ENCODE data around the gene PPP2R5A. TPM values are rescaled to one million over a fixed set of nuclear protein-coding genes. Genes with fewer than 3 reads are reported as not detected.

The PPP2R5A gene
- total RNA-seq, 1 donor from 2014 or later: 40.4 TPM

DNA sequence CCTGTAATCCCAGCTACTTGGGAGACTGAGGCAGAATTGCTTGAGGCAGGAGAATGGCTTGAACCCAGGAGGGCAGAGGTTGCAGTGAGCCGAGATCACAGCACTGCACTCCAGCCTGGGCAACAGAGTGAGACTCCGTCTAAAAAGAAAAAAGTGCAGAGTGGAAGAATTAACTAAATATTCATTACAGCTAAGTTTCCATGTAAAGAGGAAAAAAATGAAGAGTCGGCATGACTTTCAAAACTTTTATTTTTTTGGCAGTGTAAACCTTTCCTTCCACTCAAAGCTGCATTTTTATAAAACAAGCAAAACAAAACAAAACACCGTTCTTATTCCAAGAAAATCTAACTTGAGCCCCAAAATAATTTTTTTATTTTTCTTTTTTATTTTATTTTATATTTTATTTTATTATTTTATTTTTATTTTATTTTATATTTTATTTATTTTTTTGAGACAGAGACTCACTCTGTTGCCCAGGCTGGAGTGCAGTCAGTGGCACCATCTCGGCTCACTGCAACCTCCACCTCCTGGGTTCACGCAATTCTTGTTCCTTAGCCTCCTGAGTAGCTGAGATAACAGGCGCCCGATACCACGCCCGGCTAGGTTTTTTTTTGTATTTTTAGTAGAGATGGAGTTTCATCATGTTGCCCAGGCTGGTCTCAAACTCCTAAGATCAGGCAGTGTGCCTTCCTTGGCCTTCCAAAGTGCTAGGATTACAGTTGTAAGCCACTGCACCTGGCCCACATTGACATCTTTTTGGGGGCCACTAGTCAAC, 66.6 kb downstream of the PPP2R5A start:
- intact Hi-C loops (cut with micrococcal nuclease): no loop called here
- Mint-ChIP-seq H3K27me3 (ENCODE audit: low read depth) (no peaks in the 10 kb centered on the region), H3K9me3 (no peaks in the 10 kb centered on the region), H3K4me3 (ENCODE audit: low read depth) (no peak overlapping the region), H3K27ac (no peak overlapping the region), H3K4me1 (ENCODE audit: low read depth) (peaks cover 1% of the 10 kb centered on the region), H3K36me3 (ENCODE audit: low read depth) (peaks cover 52% of the 10 kb centered on the region)
- DNase-seq (ENCODE audit: low spot score): no peak

DNA sequence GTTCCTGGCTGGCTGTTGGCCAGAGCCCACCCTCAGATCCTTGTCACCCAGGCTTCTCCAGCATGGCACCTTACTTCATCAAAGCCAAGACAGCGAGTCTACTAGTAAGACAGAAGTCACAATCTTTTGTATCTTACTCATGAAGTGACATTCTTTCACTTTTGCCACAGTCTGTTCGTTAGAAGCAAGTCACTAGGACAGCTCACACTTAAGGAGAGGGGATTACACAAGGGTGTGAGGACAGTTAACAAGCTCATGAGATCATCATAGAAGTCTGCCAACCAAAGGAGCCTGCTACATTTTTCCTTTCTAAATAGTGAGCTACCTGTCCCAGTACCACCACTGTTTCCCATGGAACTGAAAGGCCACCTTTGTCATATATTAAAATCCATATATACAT, 68.0 kb downstream of the PPP2R5A start:
- intact Hi-C loops (cut with micrococcal nuclease): no loop called here
- no peak overlapping the region for H3K4me3 Mint-ChIP-seq (ENCODE audit: low read depth)
- peaks cover 51% of the 10 kb centered on the region for H3K36me3 Mint-ChIP-seq (ENCODE audit: low read depth)
- H3K27me3 Mint-ChIP-seq (ENCODE audit: low read depth): no peaks in the 10 kb centered on the region
- H3K4me1 Mint-ChIP-seq (ENCODE audit: low read depth): no peaks in the 10 kb centered on the region
- no peak overlapping the region for H3K27ac Mint-ChIP-seq
- DNase-seq (ENCODE audit: low spot score): no peak
- H3K9me3 Mint-ChIP-seq: no peaks in the 10 kb centered on the region

DNA sequence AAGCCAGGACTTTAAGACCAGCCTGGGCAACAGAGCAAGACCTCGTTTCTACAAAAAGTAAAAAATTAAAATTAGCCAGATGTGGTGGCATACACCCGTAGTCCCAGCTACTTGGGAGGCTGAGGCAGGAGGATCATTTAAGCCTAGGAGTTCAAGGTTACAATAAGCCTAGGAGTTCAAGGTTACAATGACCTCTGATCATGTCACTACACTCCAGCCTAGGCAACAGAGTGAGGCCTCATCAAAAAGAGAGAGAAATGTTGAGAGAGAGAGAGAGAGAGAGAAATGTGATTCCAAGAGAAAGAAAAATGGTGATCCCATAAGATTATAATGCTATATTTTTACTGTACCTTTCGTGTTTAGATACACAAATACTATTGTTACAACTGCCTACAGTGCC, 69.3 kb downstream of the PPP2R5A start:
- Mint-ChIP-seq H3K27me3 (ENCODE audit: low read depth) (no peaks in the 10 kb centered on the region), H3K27ac (peak overlapping the region; percentile 27), H3K36me3 (ENCODE audit: low read depth) (peaks cover 58% of the 10 kb centered on the region), H3K4me3 (ENCODE audit: low read depth) (no peak overlapping the region), H3K9me3 (no peaks in the 10 kb centered on the region), H3K4me1 (ENCODE audit: low read depth) (peaks cover 3% of the 10 kb centered on the region)
- intact Hi-C loops (cut with micrococcal nuclease): no loop called here
- no peak for DNase-seq (ENCODE audit: low spot score)

DNA sequence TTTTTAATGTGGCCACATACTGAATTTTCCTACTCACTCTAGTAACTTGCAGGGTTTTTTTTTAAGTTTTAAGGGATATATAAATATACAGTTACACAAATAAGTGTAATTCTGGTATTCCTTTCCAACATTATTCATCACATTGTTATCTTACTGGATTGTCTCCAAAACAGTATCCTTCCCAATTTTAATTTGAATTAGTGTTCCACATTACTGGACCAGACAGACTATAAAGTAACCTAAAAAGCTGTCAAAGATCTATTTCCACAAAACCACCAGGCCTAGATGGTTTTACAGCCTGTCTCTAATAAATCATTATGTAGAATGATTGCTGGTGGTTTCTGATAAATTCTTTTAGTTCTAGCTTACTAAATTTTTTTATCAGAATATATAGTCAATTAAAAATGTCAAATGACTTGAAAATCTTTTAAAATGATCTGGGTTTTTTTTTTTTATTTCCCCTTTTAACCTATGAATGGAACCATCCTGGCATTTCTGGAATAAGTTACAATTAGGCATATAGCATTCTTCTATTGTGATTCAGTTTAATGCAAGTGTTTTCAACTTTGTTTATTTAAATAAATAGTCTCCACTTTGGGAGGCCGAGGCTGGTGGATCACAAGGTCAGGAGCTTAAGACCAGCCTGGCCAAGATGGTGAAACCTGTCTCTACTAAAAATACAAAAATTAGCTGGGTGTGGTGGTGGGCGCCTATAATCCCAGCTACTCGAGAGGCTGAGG, 70.2 kb downstream of the PPP2R5A start:
- Mint-ChIP-seq H3K4me1 (ENCODE audit: low read depth) (peaks cover 11% of the 10 kb centered on the region), H3K36me3 (ENCODE audit: low read depth) (peaks cover 64% of the 10 kb centered on the region), H3K4me3 (ENCODE audit: low read depth) (no peak overlapping the region), H3K27me3 (ENCODE audit: low read depth) (no peaks in the 10 kb centered on the region), H3K27ac (no peak overlapping the region), H3K9me3 (no peaks in the 10 kb centered on the region)
- intact Hi-C loops (cut with micrococcal nuclease): no loop called here
- no peak for DNase-seq (ENCODE audit: low spot score)

DNA sequence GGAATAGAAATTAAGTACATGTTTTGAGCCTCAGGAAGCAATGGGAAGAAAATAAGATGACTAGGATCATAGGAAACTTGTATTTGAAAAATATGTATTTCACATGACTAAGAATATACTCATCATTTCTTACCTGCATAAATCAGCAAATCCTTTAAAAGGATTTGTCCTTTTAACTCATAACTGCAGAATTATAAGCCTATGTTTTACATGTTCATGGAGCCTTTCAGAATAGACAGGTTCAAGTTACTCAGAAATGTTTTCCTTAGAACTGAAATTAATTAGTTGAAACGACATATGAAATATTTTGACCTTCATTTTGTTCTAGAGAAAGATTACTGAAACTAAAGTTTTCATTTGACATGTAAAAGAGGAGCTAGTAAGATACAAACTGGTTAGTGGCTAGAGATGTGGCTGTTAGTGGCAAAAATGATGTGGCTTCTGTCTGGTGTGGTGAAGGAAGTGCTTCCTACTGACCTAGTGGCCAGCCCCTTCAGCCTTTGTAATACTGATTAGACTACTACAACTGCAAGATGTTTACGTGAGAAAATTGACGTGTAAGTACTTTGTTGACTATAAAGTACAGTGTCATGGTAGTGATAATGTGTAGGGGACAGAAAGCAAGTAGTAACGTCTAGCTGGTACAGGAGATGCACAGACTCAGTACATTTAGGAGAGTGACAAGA, 74.7 kb downstream of the PPP2R5A start:
- no peak overlapping the region for H3K4me3 Mint-ChIP-seq (ENCODE audit: low read depth)
- no peaks in the 10 kb centered on the region for H3K9me3 Mint-ChIP-seq
- no peaks in the 10 kb centered on the region for H3K27me3 Mint-ChIP-seq (ENCODE audit: low read depth)
- intact Hi-C loops (cut with micrococcal nuclease): no loop called here
- peaks cover 11% of the 10 kb centered on the region for H3K4me1 Mint-ChIP-seq (ENCODE audit: low read depth)
- no peak for DNase-seq (ENCODE audit: low spot score)
- peak overlapping the region; percentile 23 for H3K27ac Mint-ChIP-seq
- H3K36me3 Mint-ChIP-seq (ENCODE audit: low read depth): peaks cover 58% of the 10 kb centered on the region

DNA sequence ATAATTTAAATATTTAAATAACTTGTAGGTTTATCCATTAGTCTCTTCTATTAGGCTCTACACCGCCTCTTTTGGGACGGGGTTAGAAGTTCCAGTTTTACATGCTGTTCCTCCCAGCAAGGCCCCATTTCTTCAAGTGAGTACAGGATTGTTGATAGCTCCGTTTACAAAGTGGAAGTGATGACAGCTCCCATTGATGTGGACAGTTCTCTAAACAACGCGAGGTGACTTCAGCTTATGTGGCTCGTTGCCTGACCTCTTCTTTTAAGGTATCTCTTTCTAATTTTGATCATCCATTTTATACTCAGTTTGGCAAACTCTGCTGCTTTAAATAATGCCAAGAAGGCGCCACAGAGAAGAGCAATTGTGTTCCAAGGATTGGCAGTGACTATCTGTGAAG, 79.8 kb downstream of the PPP2R5A start:
- H3K27ac Mint-ChIP-seq: no peak overlapping the region
- intact Hi-C loops (cut with micrococcal nuclease): loop anchor here (5.0 kb wide), 2 partner anchors 92 to 683 kb away; no protein-coding TSS in a partner anchor
- peaks cover 58% of the 10 kb centered on the region for H3K36me3 Mint-ChIP-seq (ENCODE audit: low read depth)

DNA sequence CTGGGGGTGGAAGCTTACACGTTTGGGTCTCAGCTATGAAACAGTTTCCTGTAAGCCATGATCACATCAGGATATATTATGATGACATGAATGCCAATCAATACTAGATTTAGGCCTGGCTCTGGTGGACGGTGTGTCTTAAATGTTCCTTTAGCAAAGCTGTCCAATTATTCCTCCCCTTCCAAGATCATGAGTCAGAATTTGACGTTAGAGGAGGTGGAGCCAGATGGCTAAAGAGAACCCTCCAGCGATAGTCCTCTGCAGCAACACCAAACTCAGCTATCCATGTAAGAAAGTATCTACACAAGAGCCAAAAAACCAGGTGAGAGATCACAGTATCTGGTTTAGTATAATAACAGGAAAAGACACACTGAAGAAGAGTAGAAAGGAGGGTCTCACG, 81.7 kb downstream of the PPP2R5A start:
- Mint-ChIP-seq H3K27me3 (ENCODE audit: low read depth) (no peaks in the 10 kb centered on the region), H3K4me1 (ENCODE audit: low read depth) (peaks cover 4% of the 10 kb centered on the region), H3K9me3 (peaks cover 4% of the 10 kb centered on the region), H3K36me3 (ENCODE audit: low read depth) (peaks cover 57% of the 10 kb centered on the region), H3K4me3 (ENCODE audit: low read depth) (no peak overlapping the region), H3K27ac (peak overlapping the region; percentile 2)
- no peak for DNase-seq (ENCODE audit: low spot score)
- intact Hi-C loops (cut with micrococcal nuclease): loop anchor here (5.0 kb wide), 2 partner anchors 90 to 685 kb away; no protein-coding TSS in a partner anchor

More for the DNA sequence above, 79.8 kb downstream of the PPP2R5A start:
- DNase-seq (ENCODE audit: low spot score): no peak
- H3K4me3 Mint-ChIP-seq (ENCODE audit: low read depth): no peak overlapping the region
- H3K4me1 Mint-ChIP-seq (ENCODE audit: low read depth): peaks cover 9% of the 10 kb centered on the region
- H3K9me3 Mint-ChIP-seq: peaks cover 4% of the 10 kb centered on the region
- H3K27me3 Mint-ChIP-seq (ENCODE audit: low read depth): no peaks in the 10 kb centered on the region

DNA sequence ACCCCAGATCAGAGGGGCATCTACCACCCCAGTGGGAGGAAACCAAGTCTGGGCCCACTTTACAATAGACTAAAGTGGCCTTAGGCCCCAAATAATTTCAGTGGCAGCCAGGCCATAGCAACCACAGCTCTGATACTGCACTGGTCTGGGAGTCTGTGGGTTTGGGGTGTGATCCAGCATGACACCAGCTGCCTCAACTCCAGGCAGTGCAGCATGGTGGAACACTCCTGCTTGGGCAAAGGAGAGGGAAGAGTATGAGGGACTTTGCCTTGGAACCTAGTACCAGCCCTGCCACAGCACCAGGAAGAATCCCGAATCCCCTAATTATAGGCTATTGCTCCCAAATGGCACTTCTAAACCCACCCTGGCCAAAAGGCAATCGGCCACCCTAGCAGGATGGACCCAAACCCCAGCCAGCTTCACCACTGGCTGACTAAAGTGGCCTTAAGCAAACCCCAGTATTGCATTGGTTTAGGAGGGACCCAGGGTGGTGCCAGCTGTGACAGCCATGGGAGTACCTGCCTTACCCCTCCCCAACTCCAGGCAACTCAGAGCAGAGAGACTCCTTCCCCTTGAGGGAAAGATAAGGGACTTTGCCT, 82.4 kb downstream of the PPP2R5A start:
- H3K4me1 Mint-ChIP-seq (ENCODE audit: low read depth): peaks cover 4% of the 10 kb centered on the region
- peak overlapping the region; percentile 17 for H3K27ac Mint-ChIP-seq

DNA sequence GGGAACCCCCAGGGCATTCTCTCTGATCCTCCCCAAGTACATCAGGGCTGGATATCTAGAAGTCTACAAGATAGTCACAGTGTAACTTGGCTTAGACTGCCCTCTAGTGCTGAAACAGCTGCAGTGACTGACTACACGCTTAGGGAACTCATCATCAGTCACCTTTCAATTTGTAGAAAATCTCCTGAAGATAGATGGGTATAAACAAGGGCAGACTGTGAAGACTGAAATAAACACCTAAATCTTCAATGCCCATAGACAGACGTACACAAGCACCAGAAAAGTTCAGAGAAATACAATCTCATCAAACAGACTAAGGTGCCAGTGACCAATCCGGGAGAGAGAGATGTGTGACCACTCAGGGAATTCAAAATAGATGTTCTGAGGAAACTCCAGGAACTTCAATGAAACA, 82.9 kb downstream of the PPP2R5A start:
- peaks cover 11% of the 10 kb centered on the region for H3K9me3 Mint-ChIP-seq
- H3K36me3 Mint-ChIP-seq (ENCODE audit: low read depth): peaks cover 62% of the 10 kb centered on the region
- H3K4me1 Mint-ChIP-seq (ENCODE audit: low read depth): peaks cover 4% of the 10 kb centered on the region
- no peak overlapping the region for H3K4me3 Mint-ChIP-seq (ENCODE audit: low read depth)
- intact Hi-C loops (cut with micrococcal nuclease): loop anchor here (1.0 to 5.0 kb wide), 5 partner anchors 83 to 686 kb away; partner anchors contain the start of gene PPP2R5A
- peak overlapping the region; percentile 17 for H3K27ac Mint-ChIP-seq
- DNase-seq (ENCODE audit: low spot score): peak; percentile 42
- no peaks in the 10 kb centered on the region for H3K27me3 Mint-ChIP-seq (ENCODE audit: low read depth)

More for the DNA sequence above, 82.4 kb downstream of the PPP2R5A start:
- Mint-ChIP-seq H3K27me3 (ENCODE audit: low read depth) (no peaks in the 10 kb centered on the region), H3K36me3 (ENCODE audit: low read depth) (peaks cover 59% of the 10 kb centered on the region), H3K4me3 (ENCODE audit: low read depth) (no peak overlapping the region), H3K9me3 (peaks cover 7% of the 10 kb centered on the region)
- no peak for DNase-seq (ENCODE audit: low spot score)
- intact Hi-C loops (cut with micrococcal nuclease): loop anchor here (1.0 to 5.0 kb wide), 5 partner anchors 82 to 685 kb away; partner anchors contain the start of gene PPP2R5A

DNA sequence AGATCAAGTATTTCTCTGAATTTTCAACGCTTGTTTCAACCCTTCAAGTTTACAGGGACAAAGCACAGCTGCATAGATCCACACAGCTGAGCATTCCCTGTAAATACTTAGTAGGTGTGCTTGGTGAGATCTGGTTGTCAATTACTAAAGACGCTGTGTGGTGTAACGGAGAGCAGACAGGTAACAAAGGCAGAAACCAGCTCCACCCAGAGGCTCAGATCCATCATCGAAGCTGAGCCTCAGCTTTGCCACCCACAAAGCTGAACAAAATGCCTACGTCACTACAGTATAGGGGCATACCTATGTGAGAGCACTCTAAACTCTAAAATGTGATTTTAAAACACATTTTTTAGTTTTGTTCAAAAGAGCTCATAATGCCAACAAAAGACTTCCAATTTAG, 90.8 kb downstream of the PPP2R5A start:
- H3K36me3 Mint-ChIP-seq (ENCODE audit: low read depth): peaks cover 72% of the 10 kb centered on the region
- H3K27ac Mint-ChIP-seq: no peak overlapping the region
- H3K4me3 Mint-ChIP-seq (ENCODE audit: low read depth): no peak overlapping the region
- H3K4me1 Mint-ChIP-seq (ENCODE audit: low read depth): no peaks in the 10 kb centered on the region
- no peaks in the 10 kb centered on the region for H3K27me3 Mint-ChIP-seq (ENCODE audit: low read depth)
- no peak for DNase-seq (ENCODE audit: low spot score)
- intact Hi-C loops (cut with micrococcal nuclease): no loop called here
- peaks cover 10% of the 10 kb centered on the region for H3K9me3 Mint-ChIP-seq

DNA sequence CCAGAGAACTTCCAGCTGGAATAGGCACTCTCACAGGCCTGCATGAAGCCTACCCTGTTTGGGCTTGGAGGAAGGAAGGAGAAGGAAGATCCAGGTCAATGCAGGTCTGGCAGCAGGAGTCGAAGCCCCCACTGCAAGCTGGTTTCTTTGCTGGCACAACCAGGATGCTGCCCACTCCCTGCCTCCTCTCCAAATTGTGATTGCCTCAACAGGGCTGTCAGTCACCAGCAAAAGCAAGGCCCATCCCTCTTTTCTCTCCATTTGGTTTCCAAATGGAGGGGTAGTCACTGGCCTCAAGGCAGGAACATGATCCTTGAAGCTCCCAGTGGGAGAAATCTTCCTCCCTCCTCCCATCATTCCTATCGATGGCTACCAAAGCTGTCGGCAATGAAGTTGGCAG, 92.4 kb downstream of the PPP2R5A start:
- Mint-ChIP-seq H3K27ac (no peak overlapping the region), H3K9me3 (peaks cover 6% of the 10 kb centered on the region), H3K4me3 (ENCODE audit: low read depth) (no peak overlapping the region), H3K4me1 (ENCODE audit: low read depth) (no peaks in the 10 kb centered on the region), H3K27me3 (ENCODE audit: low read depth) (no peaks in the 10 kb centered on the region), H3K36me3 (ENCODE audit: low read depth) (peaks cover 57% of the 10 kb centered on the region)
- DNase-seq (ENCODE audit: low spot score): no peak
- intact Hi-C loops (cut with micrococcal nuclease): no loop called here

DNA sequence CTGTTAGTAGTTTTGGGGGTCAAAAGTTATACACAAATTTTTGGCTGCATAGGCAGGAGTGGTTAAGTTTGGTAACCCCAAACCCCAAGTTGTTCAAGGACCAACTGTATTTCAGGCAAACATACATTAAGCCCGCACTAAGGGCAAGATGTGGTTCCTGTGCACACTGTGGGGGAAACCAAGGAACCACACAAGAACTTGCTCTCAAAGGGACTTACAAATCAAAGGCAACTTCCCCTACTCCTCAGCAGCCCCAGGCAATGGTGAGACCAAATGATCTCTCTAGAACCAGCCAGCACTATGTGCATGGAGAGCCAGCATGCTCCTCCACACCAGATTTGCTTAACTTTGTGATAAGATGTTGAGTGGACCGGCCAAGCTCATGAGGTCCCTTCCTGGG, 94.2 kb downstream of the PPP2R5A start:
- Mint-ChIP-seq H3K27me3 (ENCODE audit: low read depth) (no peaks in the 10 kb centered on the region), H3K27ac (no peak overlapping the region)
- no peak for DNase-seq (ENCODE audit: low spot score)

More for the DNA sequence above, 94.2 kb downstream of the PPP2R5A start:
- H3K4me3 Mint-ChIP-seq (ENCODE audit: low read depth): no peak overlapping the region
- peaks cover 46% of the 10 kb centered on the region for H3K36me3 Mint-ChIP-seq (ENCODE audit: low read depth)
- intact Hi-C loops (cut with micrococcal nuclease): no loop called here
- H3K9me3 Mint-ChIP-seq: no peaks in the 10 kb centered on the region
- H3K4me1 Mint-ChIP-seq (ENCODE audit: low read depth): no peaks in the 10 kb centered on the region

Measured in activated T-helper 2 cell treated with anti-CD3 and anti-CD28 coated beads, Interferon-gamma antibody, Interleukin-2, Interleukin-4, amounts not matched to agents 10 μg/mL and 5 μg/mL and 100 μg/mL, durations not matched to agents 14 hours and 24 hours and 36 hours (primary cell).